Right cardiac atrium (tissue), 5 donors: ENCODE results near the gene ATP11A. TPM values are rescaled to one million over a fixed set of nuclear protein-coding genes. Genes with fewer than 3 reads are reported as not detected.

Experiments used
- ATAC-seq, 2 donors: fragments of 200-7000 bp; cut with Tn5 transposase; one replicate each; pipeline versions ENCODE4 v1.8.0 to v1.9.1; 2020; ENCODE audit warnings: moderate library complexity in 2 of 2, mild to moderate bottlenecking in 1 of 2
- DNase-seq, 3 donors: peaks; one replicate each; pipeline ENCODE4 v3.0.0-alpha.2; 2020
- H3K27ac ChIP-seq: one replicate; pipeline ENCODE4 v1.5.1; 2013; ENCODE audit warnings: mild to moderate bottlenecking, low read length, control low read depth, moderate library complexity
- H3K27me3 ChIP-seq: one replicate; pipeline ENCODE4 v1.6.1; 2013; ENCODE audit not compliant: control insufficient read depth, insufficient read depth
- H3K4me1 ChIP-seq: one replicate; pipeline ENCODE4 v1.6.1; 2013; ENCODE audit warnings: low read length; ENCODE audit not compliant: control insufficient read depth, insufficient read depth
- H3K4me3 ChIP-seq: one replicate; pipeline ENCODE4 v1.5.1; 2013; ENCODE audit warnings: low read length, control low read depth
- H3K9me3 ChIP-seq: one replicate; pipeline ENCODE4 v1.6.1; 2013; ENCODE audit warnings: low read length; ENCODE audit not compliant: control insufficient read depth
- WGBS: extraction: QIAGEN DNeasy Blood & Tissue Kit; methylation state at CpG from one replicate; pipeline ENCODE4 v1.1.7; 2013; 5-methylcytosine and 5-hydroxymethylcytosine counted together
- intact Hi-C, 4 donors: fragments of 100-400 bp; cut with DNase I; formaldehyde crosslinking; loops; one replicate each; pipeline versions ENCODE4 v1.11.0 to v1.14.0; 2022 to 2023
- polyA plus RNA-seq: library from polyadenylated mRNA; stranded (reverse); fragments of 200-250 nt; gene quantifications from one replicate; pipeline ENCODE4 v1.2.3, GENCODE V29; 2013
- total RNA-seq, 4 donors: library from RNA; stranded (reverse); fragmentation: NEBNext Ultra II Directional; extraction: Animal tissue kit (Norgen Biotek cat#: 25700); gene quantifications; one replicate each; pipeline ENCODE4 v1.2.1, GENCODE V29; 2021
- donor health status: healthy with polysubstance abuse.
- donor health status: DM: no; HTN: yes; CAD: no.
- donor health status: DM: no; HTN: no; CAD: no.
- donor health status: DM: no; HTN: yes; CAD: no; lungs with severe emphysema.
- donor health status: DM: yes; HTN: yes; CAD: no.

Gene ATP11A
- total and polyA plus RNA-seq, 5 donors, result 19.5 to 100 (median 83.4) TPM

GRCh38 chr13:112713517-112714253 is 23.8 kb downstream of the ATP11A start:
- 57% methylated on average over 16 of the region's 16 CpGs for WGBS
- Histone ChIP-seq H3K4me1 (peaks cover 10% of the 10 kb centered on the region), H3K9me3 (no peaks in the 10 kb centered on the region), H3K4me3 (no peak overlapping the region), H3K27ac (peak overlapping the region; percentile 47), H3K27me3 (no peaks in the 10 kb centered on the region)
- peak in 1 of 3 donors; percentile 35 for DNase-seq
- intact Hi-C loops, result no loop called here
- no peak for ATAC-seq

GRCh38 chr13:112714376-112715174 is 24.7 kb downstream of the ATP11A start:
- WGBS, result 91% methylated on average over 23 of the region's 23 CpGs
- no peaks in the 10 kb centered on the region for H3K9me3 ChIP-seq
- intact Hi-C loops, result no loop called here
- no peaks in the 10 kb centered on the region for H3K27me3 ChIP-seq
- peak in 1 of 3 donors; percentile 9 for DNase-seq
- H3K27ac ChIP-seq, result no peak overlapping the region
- H3K4me1 ChIP-seq, result peaks cover 10% of the 10 kb centered on the region
- no peak overlapping the region for H3K4me3 ChIP-seq
- ATAC-seq, result no peak

- DNase-seq (peak in 1 of 3 donors; percentile 14), ATAC-seq (no peak)
- Histone ChIP-seq H3K9me3 (no peaks in the 10 kb centered on the region), H3K27me3 (no peaks in the 10 kb centered on the region), H3K4me3 (no peak overlapping the region), H3K27ac (peak overlapping the region; percentile 25), H3K4me1 (peaks cover 7% of the 10 kb centered on the region)
- 72% methylated on average over 5 of the region's 5 CpGs for WGBS
- intact Hi-C loops, result no loop called here
These were observed 25.4 kb downstream of the ATP11A start for GRCh38 chr13:112715210-112715609.

- H3K27me3 ChIP-seq, result no peaks in the 10 kb centered on the region
- intact Hi-C loops, result no loop called here
- H3K4me3 ChIP-seq, result no peak overlapping the region
- H3K9me3 ChIP-seq, result no peaks in the 10 kb centered on the region
- H3K4me1 ChIP-seq, result peaks cover 4% of the 10 kb centered on the region
- peak overlapping the region; percentile 25 for H3K27ac ChIP-seq
- ATAC-seq (no peak), DNase-seq (peak in 2 of 3 donors; percentile 5 to 45)
- WGBS, result 74% methylated on average over 13 of the region's 13 CpGs
These were observed 26.1 kb downstream of the ATP11A start for GRCh38 chr13:112715715-112716460.

GRCh38 chr13:112716461-112716820 is 26.6 kb downstream of the ATP11A start:
- Histone ChIP-seq H3K27me3 (no peaks in the 10 kb centered on the region), H3K4me1 (peaks cover 6% of the 10 kb centered on the region), H3K4me3 (no peak overlapping the region), H3K9me3 (no peaks in the 10 kb centered on the region), H3K27ac (no peak overlapping the region)
- DNase-seq (peak in 2 of 3 donors; percentile 13 to 61), ATAC-seq (no peak)
- intact Hi-C loops, result no loop called here
- 95% methylated on average over 13 of the region's 13 CpGs for WGBS

GRCh38 chr13:112716841-112717520 is 27.1 kb downstream of the ATP11A start:
- DNase-seq, result no peak
- Histone ChIP-seq H3K4me1 (peaks cover 8% of the 10 kb centered on the region), H3K27ac (no peak overlapping the region), H3K4me3 (no peak overlapping the region), H3K27me3 (no peaks in the 10 kb centered on the region), H3K9me3 (no peaks in the 10 kb centered on the region)
- no peak for ATAC-seq
- 92% methylated on average over 14 of the region's 14 CpGs for WGBS
- intact Hi-C loops, result no loop called here

- Histone ChIP-seq H3K4me1 (peaks cover 7% of the 10 kb centered on the region), H3K4me3 (no peak overlapping the region), H3K9me3 (no peaks in the 10 kb centered on the region), H3K27me3 (no peaks in the 10 kb centered on the region), H3K27ac (no peak overlapping the region)
- DNase-seq (no peak), ATAC-seq (no peak)
- intact Hi-C loops, result no loop called here
- 97% methylated on average over 9 of the region's 9 CpGs for WGBS
These were observed 28.5 kb downstream of the ATP11A start for GRCh38 chr13:112718318-112718717.

- Histone ChIP-seq H3K9me3 (no peaks in the 10 kb centered on the region), H3K4me3 (no peak overlapping the region), H3K4me1 (peaks cover 7% of the 10 kb centered on the region), H3K27ac (no peak overlapping the region), H3K27me3 (no peaks in the 10 kb centered on the region)
- DNase-seq, result no peak
- no peak for ATAC-seq
- WGBS, result 86% methylated on average over 11 of the region's 11 CpGs
- intact Hi-C loops, result no loop called here
These were observed 29.2 kb downstream of the ATP11A start for GRCh38 chr13:112719016-112719415.

GRCh38 chr13:112719556-112719955 is 29.7 kb downstream of the ATP11A start:
- DNase-seq (no peak), ATAC-seq (no peak)
- H3K27ac ChIP-seq, result no peak overlapping the region
- intact Hi-C loops, result no loop called here
- no peak overlapping the region for H3K4me3 ChIP-seq
- H3K27me3 ChIP-seq, result no peaks in the 10 kb centered on the region
- no peaks in the 10 kb centered on the region for H3K9me3 ChIP-seq
- 91% methylated on average over 2 of the region's 2 CpGs for WGBS
- H3K4me1 ChIP-seq, result peaks cover 7% of the 10 kb centered on the region

- H3K27me3 ChIP-seq, result no peaks in the 10 kb centered on the region
- intact Hi-C loops, result no loop called here
- H3K27ac ChIP-seq, result no peak overlapping the region
- peaks cover 7% of the 10 kb centered on the region for H3K4me1 ChIP-seq
- H3K4me3 ChIP-seq, result no peak overlapping the region
- H3K9me3 ChIP-seq, result no peaks in the 10 kb centered on the region
- 98% methylated on average over 17 of the region's 17 CpGs for WGBS
- DNase-seq (no peak), ATAC-seq (no peak)
These were observed 30.4 kb downstream of the ATP11A start for GRCh38 chr13:112720251-112720650.
